ENCODE data around the gene NUP42.

Gene NUP42

GRCh38 chr7:23200331-23200730 lies 18.5 kb downstream of the NUP42 start:
- TF ChIP-seq CTCF (IDR thresholded peaks at IDR 0.05; ENCODE audit: insufficient read depth, low read depth, low read length, missing control alignments), result no peak
- H3K4me3 ChIP-seq (ENCODE audit: low read depth, low read length), result no peak overlapping the region
- DNase-seq (ENCODE audit: low read depth), result no peak

GRCh38 chr7:23204241-23204640 lies 22.4 kb downstream of the NUP42 start:
- no peak for DNase-seq (ENCODE audit: low read depth)
- H3K4me3 ChIP-seq (ENCODE audit: low read depth, low read length), result no peak overlapping the region
- TF ChIP-seq CTCF (IDR thresholded peaks at IDR 0.05; ENCODE audit: insufficient read depth, low read depth, low read length, missing control alignments), result no peak

- DNase-seq (ENCODE audit: low read depth), result no peak
- no peak overlapping the region for H3K4me3 ChIP-seq (ENCODE audit: low read depth, low read length)
- no peak for TF ChIP-seq CTCF (IDR thresholded peaks at IDR 0.05; ENCODE audit: insufficient read depth, low read depth, low read length, missing control alignments)
Measured at GRCh38 chr7:23205577-23205908, 23.7 kb downstream of the NUP42 start.

- TF ChIP-seq CTCF (IDR thresholded peaks at IDR 0.05; ENCODE audit: insufficient read depth, low read depth, low read length, missing control alignments), result no peak
- no peak for DNase-seq (ENCODE audit: low read depth)
- no peak overlapping the region for H3K4me3 ChIP-seq (ENCODE audit: low read depth, low read length)
Measured at GRCh38 chr7:23205909-23206767, 24.3 kb downstream of the NUP42 start.

- no peak overlapping the region for H3K4me3 ChIP-seq (ENCODE audit: low read depth, low read length)
- no peak for TF ChIP-seq CTCF (IDR thresholded peaks at IDR 0.05; ENCODE audit: insufficient read depth, low read depth, low read length, missing control alignments)
- no peak for DNase-seq (ENCODE audit: low read depth)
Measured at GRCh38 chr7:23207021-23207420, 25.2 kb downstream of the NUP42 start.

- TF ChIP-seq CTCF (IDR thresholded peaks at IDR 0.05; ENCODE audit: insufficient read depth, low read depth, low read length, missing control alignments), result no peak
- no peak overlapping the region for H3K4me3 ChIP-seq (ENCODE audit: low read depth, low read length)
- DNase-seq (ENCODE audit: low read depth), result no peak
Measured at GRCh38 chr7:23207884-23208283, 26.0 kb downstream of the NUP42 start.

GRCh38 chr7:23208316-23208715 lies 26.5 kb downstream of the NUP42 start:
- H3K4me3 ChIP-seq (ENCODE audit: low read depth, low read length), result no peak overlapping the region
- TF ChIP-seq CTCF (IDR thresholded peaks at IDR 0.05; ENCODE audit: insufficient read depth, low read depth, low read length, missing control alignments), result no peak
- DNase-seq (ENCODE audit: low read depth), result no peak
